Hematopoietic multipotent progenitor cell treated with erythropoietin and hydrocortisone succinate and interleukin-3 and kit ligand, for 6 days (in vitro differentiated cells): Measurements from ENCODE around the gene SPDYC.

ENCODE experiments used
- DNase-seq: peaks from one replicate; pipeline ENCODE4 v3.0.0-alpha.2; 2015

Gene SPDYC

GRCh38 chr11:65170058-65170534 is at the start of gene SPDYC:
Gene SPDYC, plus strand, starts transcription at chr11:65170233. Its CDS starts 1,125 bp downstream, at chr11:65171358.
- peak; percentile 67 for DNase-seq

GRCh38 chr11:65120831-65121230 is 49.2 kb upstream of the SPDYC start:
- DNase-seq: no peak

GRCh38 chr11:65121447-65121864 is 48.6 kb upstream of the SPDYC start:
- DNase-seq: peak; percentile 61

GRCh38 chr11:65121865-65122696 is 48.0 kb upstream of the SPDYC start, which contains the start of the genes FAU and MRPL49:
Gene FAU, minus strand, starts transcription at chr11:65122134. Its CDS starts 321 bp downstream, at chr11:65121813.
Gene MRPL49, plus strand, starts transcription at chr11:65122321. Its CDS starts 26 bp downstream, at chr11:65122347.
- peak; percentile 100 for DNase-seq

- DNase-seq: no peak
These were observed 45.4 kb upstream of the SPDYC start for GRCh38 chr11:65124480-65125196.

- no peak for DNase-seq
These were observed 44.6 kb upstream of the SPDYC start for GRCh38 chr11:65125197-65126056.

- no peak for DNase-seq
These were observed 43.3 kb upstream of the SPDYC start for GRCh38 chr11:65126624-65127274.

GRCh38 chr11:65127473-65128181 is 42.4 kb upstream of the SPDYC start:
- DNase-seq: no peak

- no peak for DNase-seq
These were observed 41.6 kb upstream of the SPDYC start for GRCh38 chr11:65128182-65129145.

GRCh38 chr11:65129649-65130441 is 40.2 kb upstream of the SPDYC start:
- DNase-seq: no peak

- no peak for DNase-seq
These were observed 39.2 kb upstream of the SPDYC start for GRCh38 chr11:65130631-65131416.

- no peak for DNase-seq
These were observed 38.6 kb upstream of the SPDYC start for GRCh38 chr11:65131417-65131776.

- no peak for DNase-seq
These were observed 38.2 kb upstream of the SPDYC start for GRCh38 chr11:65131895-65132237.

- DNase-seq: no peak
These were observed 37.6 kb upstream of the SPDYC start for GRCh38 chr11:65132238-65132987.

GRCh38 chr11:65132988-65133700 is 36.9 kb upstream of the SPDYC start:
- DNase-seq: peak; percentile 72

GRCh38 chr11:65133724-65134123 is 36.3 kb upstream of the SPDYC start:
- no peak for DNase-seq

GRCh38 chr11:65134240-65134951 is 35.6 kb upstream of the SPDYC start, which contains the start of gene SYVN1:
Gene SYVN1, minus strand, starts transcription at chr11:65134519. Its CDS starts 918 bp downstream, at chr11:65133601.
- DNase-seq: peak; percentile 94
